Amniotic stem cell (primary cell): ENCODE results near the gene CUX1.
"Not testable (repeated sequence)": the region's sequence is repeated elsewhere in the genome, so short reads cannot be mapped to it uniquely, and the experiment has no call there.

Experiments used
- DNase-seq: peaks from one replicate; lab custom pipeline; 2025; lab: John Stamatoyannopoulos, UW

CUX1 gene

DNA sequence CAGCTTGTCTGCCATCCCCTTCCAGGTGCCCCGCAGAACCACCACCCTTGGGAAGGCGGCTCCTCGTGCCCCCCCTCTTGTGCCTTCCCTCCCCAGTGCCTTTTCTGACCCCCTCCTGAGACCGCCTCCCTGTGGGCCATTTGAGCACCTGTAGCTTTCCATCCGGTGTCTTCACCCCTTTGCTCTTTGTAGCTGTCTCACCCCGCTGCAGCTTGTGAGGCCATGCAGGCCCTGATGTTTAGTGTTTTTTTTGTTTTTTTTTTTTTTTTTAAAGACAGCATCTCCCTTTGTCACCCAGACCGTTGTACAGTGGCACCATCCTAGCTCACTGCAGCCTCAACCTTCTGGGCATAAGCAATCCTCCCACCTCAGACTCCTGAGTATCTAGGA, 52.5 kb downstream of the CUX1 start:
- no peak for DNase-seq

DNA sequence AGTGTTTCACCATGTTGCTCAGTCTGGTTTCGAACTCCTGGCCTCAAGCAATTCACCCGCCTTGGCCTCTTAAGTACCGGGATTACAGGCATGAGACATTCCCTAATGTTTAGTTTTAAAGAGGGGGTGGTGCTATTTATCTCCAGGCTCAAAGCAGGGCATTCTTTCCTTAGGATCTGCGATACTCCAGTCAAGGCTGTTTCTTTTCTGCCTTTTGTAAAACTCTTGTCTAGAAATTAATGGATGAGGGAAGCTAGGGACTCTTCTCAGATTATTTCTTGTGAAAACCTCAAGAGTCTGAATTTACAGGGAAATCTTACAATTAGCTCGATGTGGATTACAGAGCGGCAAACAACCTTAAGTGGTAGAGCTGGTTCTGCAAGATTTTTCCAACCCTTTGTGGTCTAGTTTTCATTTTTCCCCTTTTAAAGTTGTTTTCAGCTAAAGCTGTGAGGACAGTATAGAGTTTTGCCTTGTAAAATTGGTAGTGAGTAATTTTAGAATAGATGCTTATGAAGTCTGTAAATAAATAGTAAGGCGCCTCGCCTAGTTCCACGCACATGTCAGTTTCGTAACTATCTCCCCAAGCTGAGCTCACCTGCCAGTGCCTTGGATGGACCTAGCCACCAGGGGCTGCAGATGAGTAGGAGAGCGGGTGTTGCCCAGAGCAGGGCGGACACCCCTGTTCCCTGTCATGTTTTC, 53.1 kb downstream of the CUX1 start:
- DNase-seq, result no peak

GRCh38 chr7:101871351-101871750, 53.9 kb downstream of the CUX1 start:
- DNase-seq, result no peak

DNA sequence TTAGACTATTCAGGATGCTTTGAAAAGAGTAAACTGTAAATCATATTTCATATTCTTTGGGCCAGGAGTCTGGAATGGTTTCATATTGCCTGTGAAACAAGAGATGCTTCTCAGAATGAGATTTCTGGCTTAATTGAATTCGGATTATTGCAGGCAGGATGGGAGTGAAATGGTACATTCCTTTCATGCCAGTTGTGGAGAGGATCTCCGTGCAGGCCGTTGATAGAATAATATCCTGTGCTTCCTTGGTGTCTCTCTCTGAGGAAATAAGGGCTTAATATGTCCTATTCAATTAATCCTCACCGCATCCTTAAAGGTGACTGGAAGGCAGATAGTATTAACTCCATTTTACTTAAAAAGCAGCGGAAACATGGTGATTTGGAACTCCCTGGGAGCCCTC, 56.6 kb downstream of the CUX1 start:
- DNase-seq, result peak; percentile 1

DNA sequence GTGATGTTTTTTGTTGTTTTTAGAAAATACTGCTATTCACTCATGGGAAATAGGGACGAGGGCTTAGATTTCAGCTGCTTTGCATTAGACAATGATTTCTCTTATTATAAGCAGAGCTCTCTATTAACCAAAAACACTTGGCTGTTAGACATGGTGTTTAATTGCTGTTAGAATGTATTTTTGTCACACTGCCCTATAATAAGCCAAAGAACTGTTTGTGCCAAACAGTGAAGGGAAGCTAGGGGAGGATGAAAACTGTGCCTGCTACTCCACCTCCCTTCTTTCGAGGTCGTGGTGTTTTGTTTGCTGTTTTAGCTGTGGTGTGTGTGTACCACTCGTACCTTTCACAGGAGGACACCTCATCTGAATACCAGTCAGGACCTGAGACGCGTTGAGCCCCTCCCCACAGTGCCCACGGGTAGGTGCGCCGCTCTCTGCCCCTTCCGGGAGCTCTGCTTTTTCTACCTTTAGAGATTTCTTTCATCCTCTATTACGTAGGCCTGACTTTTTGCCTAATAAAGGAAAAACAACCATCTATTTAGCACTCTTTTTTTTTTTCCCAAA, 57.9 kb downstream of the CUX1 start:
- no peak for DNase-seq

DNA sequence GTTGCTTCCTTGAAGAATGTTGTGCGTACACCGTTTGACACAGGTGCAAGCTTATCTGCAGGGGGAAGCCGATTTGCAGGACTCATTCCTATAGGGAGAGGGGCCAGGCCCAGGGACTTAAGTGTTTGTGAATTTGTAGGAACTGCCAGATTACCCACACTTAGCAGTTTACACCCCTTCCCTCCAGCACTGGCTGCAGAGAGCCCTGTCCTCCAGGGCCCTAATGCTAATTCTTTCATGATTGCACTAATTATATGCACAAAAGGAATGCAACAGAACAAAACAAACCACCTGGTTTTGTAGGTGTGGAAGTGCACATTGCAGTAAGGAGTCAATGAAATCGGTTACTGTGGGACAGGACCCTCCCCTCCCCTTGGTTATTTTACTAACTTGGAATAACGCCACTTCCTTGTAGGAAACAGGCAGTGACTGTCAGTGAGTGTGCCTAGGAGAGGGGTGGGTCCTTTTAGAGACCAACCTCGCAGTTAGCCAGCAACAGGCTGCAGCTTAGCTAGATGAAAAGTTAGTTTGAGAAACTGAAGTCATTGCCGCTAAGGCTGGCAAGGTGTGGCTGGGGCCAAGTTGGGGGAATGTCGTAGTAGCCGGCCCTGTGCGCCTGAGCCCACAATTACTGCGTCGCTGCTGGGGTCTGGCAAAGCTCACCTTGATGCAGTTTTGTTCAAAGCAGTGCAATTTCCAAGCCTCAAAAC, 60.6 kb downstream of the CUX1 start:
- DNase-seq, result no peak

DNA sequence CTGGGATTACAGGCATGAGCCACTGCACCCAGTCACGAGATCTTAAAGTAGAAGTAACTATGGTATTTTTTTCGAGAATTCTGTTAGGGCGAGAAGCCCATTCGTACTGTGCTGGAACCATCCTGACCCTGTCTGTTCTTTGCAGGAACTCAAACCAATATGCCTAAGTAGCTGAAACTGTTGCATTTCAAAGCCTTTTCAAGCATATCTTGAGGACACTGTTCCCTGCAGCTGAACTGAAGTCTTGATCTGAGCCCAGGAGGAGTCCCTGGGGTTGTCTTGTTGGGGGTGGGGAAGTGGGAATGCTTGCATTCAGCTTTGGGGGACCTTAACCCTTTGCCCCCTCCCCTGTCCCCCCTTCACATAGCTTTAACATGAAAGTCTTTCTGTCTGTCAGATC, 61.5 kb downstream of the CUX1 start:
- DNase-seq, result no peak

DNA sequence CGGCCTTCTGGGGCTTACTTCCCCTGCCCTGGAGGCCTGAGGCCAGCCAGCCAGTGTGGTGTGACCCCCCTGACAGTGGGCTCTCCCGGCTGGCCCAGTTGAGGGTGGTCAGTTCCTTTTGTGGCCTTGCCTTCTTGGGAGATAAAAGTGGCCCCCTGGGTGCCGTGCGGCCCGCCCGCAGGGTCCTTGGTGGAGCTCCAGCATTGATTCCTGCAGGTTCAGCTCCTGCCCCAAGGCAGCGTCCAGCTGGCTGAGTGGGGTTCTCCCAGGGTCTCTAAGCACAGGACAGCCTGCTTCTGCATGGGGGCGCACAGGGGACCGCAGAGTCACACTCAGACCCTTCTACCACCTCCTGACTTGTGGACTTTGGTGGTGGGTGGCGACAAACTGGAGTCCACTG, 62.1 kb downstream of the CUX1 start:
- DNase-seq, result no peak

DNA sequence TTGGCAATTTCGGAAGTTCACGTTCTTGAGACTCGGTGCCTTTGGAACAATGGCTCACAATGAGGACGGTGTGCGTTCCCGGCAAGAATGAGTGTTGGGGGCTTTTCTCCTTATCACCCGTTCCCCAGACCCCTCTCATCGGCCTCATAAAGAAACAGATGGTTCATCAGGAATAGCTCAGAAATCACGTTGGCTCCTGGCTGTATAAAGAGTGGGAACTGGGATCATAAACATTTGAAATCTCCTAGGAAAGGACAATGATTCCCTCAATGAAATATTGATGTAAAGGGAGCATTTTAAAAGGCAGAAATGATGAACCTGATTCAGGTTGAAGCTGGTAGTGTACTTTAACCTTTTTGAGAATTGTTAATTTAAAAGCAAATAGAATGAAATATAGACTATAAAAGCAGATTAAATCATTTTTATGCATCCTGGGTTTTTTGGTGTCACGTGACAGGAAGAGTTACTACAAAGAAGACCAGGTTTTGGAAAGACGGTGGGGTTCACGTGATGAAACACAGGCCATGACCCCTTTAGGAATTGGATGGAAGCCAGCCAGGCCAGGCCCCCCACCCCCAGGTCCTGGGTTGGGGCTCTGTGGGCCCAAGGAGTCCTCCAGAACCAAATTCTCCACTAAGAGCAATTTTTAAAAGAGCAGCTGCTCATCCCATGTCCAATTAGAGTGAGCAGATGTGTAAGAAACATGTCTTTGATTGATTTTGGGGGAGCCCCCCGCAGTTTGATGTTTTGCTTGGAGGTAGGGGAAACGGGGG, 63.0 kb downstream of the CUX1 start:
- DNase-seq, result no peak

GRCh38 chr7:101882005-101882421, 64.6 kb downstream of the CUX1 start:
- DNase-seq, result peak; percentile 94

DNA sequence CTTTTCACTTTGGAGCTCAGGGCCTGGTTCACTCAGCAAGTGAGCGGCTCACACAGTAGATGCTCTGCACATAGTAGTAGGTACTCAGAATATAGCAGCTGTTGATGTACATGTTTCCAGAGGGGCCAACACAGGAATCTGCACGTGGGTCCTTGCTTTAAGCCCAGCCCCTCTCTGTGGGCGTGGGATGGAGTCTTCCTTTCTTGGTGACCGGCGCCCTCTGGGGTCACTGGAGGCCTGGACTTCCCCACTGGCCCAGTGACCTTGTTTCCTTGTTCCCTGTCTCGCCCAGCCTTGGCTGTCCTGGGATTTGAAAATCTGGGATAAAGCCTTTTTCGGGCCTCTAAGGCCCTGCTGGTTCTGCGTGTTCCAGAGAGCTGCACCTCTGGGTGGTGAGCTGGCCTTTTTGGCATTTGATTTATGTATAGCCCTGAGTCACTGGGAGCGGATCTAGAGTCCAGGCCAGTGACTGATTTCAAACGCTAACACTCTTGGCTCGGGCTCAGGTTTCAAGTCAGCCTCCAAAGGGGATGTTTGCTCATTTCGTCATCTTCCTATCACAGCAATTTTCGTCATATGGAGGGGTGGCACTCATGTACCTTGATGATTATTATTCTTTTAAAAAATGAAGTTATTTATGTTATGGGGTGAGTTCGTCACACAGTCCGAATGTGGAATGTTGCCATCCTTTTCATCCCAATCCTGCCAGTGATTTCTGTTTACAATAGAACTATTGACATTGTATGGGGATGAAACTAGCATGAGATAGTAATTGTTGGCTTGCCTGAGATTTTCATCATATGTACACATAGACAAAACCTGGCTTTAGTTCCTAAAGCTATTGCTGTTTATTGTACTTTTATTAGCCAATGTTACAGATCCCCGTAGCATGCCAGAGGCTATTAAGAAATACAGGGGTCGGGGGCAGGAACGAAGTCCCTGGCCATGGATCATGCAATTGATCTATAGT, 65.5 kb downstream of the CUX1 start:
- DNase-seq, result peak; percentile 100

DNA sequence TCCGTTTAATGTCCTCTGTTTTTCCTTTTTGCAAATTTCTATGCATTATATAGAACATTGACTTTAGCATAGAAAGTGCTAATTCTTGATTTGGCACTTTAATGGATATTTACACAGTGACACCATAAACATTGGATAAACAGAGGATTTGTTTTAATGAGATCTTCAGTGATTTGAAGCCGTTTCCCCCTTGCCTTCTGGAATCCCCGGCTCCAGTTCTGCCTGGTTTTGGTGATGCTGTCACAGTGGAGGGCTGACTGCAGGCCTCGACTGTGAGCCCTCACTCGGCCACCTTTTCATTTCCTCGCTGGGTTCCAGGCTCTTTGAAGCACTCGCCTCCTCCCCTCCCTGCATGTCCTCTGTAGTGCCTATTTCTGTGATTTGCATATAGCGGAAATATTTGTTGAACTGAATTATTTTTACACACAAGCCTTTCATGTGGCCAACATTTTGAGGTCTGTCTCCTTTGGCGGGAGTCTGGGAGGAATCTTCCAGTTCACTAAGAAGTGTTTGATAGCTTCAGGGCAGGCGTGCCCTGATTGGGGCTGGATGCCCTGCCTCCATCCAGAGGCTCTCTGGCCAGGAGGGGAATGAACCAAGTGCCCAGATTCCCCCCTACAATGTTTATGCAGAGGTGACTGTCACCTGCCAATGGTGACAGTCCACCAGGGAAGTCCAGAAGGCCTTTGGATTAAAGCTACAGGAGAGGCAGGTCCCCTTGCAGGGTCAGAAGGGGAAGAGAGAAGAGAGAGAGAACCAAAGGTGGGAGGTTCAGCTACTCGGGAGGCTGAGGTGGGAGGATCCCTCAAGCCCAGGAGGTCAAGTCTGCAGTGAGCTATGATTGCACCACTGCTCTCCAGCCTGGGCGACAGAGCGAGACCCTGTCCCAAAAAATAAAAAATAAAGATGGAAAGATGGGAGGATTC, 67.5 kb downstream of the CUX1 start:
- no peak for DNase-seq

DNA sequence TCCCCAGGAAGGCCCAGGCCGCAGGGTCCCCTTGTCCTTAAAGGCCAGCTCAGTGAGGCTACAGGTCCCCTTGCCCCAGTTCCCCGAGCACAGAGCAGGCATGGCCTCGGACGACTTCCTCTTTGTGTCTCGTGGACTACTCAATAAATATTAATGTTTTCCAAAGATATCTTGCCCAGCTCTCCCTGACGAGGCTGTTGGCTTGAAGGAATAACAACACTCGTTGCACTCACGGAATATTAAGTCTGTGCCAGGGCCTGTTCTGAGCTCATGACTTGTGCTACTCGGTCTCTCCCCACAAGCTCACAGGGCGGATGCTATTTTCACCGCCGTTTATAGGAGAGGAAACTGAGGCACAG, 68.2 kb downstream of the CUX1 start:
- DNase-seq, result no peak

DNA sequence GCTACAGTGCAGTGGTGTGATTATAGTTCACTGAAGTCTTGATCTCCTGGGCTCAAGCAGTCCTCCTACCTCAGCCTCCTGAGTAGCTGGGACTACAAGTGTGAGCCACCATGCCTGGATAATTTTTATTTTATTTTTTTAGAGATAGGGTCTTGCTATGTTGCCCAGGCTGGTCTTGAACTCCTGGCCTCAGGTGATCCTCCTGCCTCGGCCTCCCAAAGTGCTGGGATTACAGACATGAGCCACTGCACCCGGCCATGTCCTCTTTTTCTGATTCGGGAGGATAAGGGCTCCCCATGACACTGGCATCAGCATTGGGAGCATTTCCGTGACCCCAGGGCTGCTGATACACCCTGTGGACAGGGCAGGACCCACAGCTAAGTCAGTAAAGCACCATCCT, 69.9 kb downstream of the CUX1 start:
- DNase-seq, result not testable (repeated sequence)

DNA sequence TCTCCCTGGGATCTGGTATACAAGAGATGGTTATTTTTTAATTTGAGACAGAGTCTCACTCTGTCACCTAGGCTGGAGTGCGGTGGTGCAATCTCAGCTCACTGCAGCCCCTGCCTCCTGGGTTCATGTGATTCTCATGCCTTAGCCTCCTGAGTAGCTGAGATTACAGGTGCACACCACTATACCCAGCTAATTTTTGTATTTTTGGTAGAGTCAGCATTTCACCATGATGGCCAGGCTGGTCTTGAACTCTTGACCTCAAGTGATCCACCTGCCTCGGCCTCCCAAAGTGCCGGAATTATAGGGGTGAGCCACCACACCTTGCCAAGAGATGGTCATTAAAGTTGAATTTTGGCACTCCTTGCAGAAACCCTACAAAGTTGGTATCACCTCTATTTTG, 71.1 kb downstream of the CUX1 start:
- not testable (repeated sequence) for DNase-seq

GRCh38 chr7:101890749-101891523, 73.5 kb downstream of the CUX1 start:
- DNase-seq, result no peak

- no peak for DNase-seq
Measured at GRCh38 chr7:101891936-101892640, 74.7 kb downstream of the CUX1 start.

DNA sequence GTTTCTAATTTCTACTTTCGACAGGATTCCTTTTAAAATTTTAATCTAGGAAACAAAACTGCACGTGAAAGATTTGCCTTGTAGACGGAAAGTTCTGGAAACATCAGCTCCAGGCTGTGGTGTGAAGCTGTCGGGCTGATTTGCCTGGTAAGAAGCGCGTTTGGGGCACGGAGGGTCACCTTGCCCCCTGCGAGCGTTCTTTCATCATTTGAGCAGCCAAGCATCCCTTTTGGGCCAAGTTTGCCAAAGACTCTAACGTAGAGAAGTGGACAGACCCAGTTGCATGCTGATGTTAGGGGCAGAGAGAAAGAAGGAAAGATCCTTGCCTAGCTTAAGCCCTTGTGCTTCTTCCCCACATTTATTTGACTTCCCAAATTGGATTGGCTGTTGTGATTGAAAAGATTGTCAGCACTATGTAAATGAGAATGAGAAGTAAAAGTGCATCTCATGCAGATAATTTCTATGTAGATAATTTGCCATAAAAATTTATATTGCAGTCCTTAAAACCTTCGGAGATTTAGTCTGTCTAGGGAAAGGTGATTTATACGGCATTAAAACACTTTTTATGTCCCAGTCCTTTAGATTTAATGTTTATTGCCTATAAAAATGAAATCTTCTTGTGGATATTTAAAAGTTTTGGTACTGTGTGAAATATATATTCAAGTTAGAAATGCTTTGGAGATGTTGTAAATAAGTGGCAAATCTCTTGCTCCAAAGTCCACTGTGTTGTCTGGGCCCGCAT, 76.1 kb downstream of the CUX1 start:
- DNase-seq, result no peak
